ENCODE measurements around the gene DDX59. TPM values are rescaled to one million over a fixed set of nuclear protein-coding genes. Genes with fewer than 3 reads are reported as not detected.

DDX59 gene
- total RNA-seq, 6 experiments from 2014 or later: 6.7 to 12.4 (median 8.8) TPM

DNA sequence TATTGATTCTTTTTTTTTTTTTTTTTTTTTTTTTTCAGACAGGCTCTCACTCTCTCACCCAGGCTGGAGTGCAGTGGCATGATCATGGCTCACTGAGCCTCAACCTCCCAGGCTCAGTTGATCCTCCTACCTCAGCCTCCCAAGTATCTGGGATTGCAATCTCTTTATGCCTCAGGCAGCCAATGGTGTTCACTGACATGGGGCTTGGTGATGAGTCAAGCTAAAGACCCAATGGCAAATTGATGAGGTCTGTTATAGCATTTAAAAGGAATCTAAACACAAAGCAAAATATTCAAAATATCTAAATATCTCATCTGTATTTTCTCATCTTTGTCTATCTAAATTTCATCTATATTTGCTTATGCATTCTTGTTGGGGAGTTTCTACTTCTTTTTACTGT lies 38.5 kb upstream of the DDX59 start:
- Histone ChIP-seq H3K4me1 (no peaks in the 10 kb centered on the region), H3K4me3 (no peak overlapping the region), H3K27me3 (no peaks in the 10 kb centered on the region), H3K36me3 (no peaks in the 10 kb centered on the region), H3K9me3 (no peaks in the 10 kb centered on the region), H3K27ac (no peak overlapping the region)
- DNase-seq: no peak
- intact Hi-C loops (cut with DNase I): no loop called here
- no peak for ATAC-seq
- no peak for TF ChIP-seq POLR2A (IDR thresholded peaks at IDR 0.05)

DNA sequence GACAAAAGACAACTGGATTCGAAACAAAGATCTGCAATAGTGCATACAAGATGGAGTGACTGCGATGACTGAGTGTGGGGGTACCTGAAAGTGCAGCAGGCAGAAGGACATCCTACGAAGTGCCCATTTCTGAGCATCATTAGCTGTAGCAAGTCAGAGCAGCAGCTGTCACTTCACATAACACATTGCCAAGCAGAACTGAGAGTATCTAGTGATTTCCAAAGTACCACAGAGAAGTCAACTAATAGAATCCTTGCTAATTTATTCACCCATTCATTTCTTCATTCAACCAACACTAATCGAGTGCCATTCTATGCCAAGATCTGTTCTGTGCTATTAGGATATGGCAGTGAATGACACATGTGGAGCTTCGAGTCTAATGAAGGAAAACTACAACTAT lies 37.4 kb upstream of the DDX59 start:
- no peaks in the 10 kb centered on the region for H3K4me1 ChIP-seq
- intact Hi-C loops (cut with DNase I): no loop called here
- no peak for TF ChIP-seq POLR2A (IDR thresholded peaks at IDR 0.05)
- TF ChIP-seq, protein P1, sequence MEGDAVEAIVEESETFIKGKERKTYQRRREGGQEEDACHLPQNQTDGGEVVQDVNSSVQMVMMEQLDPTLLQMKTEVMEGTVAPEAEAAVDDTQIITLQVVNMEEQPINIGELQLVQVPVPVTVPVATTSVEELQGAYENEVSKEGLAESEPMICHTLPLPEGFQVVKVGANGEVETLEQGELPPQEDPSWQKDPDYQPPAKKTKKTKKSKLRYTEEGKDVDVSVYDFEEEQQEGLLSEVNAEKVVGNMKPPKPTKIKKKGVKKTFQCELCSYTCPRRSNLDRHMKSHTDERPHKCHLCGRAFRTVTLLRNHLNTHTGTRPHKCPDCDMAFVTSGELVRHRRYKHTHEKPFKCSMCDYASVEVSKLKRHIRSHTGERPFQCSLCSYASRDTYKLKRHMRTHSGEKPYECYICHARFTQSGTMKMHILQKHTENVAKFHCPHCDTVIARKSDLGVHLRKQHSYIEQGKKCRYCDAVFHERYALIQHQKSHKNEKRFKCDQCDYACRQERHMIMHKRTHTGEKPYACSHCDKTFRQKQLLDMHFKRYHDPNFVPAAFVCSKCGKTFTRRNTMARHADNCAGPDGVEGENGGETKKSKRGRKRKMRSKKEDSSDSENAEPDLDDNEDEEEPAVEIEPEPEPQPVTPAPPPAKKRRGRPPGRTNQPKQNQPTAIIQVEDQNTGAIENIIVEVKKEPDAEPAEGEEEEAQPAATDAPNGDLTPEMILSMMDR (IDR thresholded peaks at IDR 0.05): no peak
- no peak overlapping the region for H3K27ac ChIP-seq
- 68% methylated on average over 5 of the region's 5 CpGs for WGBS (ENCODE audit: insufficient coverage, low coverage, low lambda C conversion rate, missing lambda C conversion rate)
- no peak overlapping the region for H3K4me3 ChIP-seq
- ATAC-seq (no peak), DNase-seq (no peak)
- no peaks in the 10 kb centered on the region for H3K27me3 ChIP-seq
- H3K36me3 ChIP-seq: no peaks in the 10 kb centered on the region
- no peaks in the 10 kb centered on the region for H3K9me3 ChIP-seq

DNA sequence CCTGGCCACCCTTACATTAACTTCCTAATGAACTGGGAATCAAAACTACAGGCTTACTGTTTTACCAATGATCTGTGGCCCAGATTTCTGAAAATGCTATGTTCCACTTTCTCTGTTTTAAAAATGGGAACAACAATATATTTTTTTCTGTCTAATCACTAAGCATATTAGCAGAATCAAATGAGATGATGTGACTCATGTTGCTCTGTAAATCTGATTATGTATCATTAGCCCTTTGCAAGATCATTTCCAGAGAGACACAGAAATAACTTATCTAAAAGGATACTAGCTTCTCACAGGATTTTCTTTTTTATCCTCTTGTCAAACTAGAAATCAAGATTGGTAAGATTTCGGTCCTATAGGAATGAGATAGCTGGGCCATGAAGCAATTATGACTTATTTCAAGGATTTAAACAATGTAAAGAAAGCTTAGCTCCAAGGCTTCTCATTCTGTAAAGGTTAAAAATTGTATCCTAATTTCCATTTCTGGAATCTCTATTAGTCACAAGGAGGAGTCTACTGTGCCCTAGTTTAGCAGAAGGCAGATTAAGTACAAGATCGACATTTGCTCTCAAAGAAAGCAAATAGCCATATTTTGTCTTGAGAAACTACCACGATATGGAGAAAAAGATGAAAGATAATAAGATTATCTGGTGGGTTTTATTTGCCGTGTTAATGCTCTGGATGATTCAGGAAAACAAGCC lies 36.6 kb upstream of the DDX59 start:
- ATAC-seq: no peak
- TF ChIP-seq POLR2A (IDR thresholded peaks at IDR 0.05): no peak
- TF ChIP-seq, protein P1 (IDR thresholded peaks at IDR 0.05): no peak
- Histone ChIP-seq H3K4me3 (no peak overlapping the region), H3K27ac (no peak overlapping the region), H3K4me1 (no peaks in the 10 kb centered on the region), H3K9me3 (no peaks in the 10 kb centered on the region), H3K36me3 (no peaks in the 10 kb centered on the region), H3K27me3 (no peaks in the 10 kb centered on the region)
- intact Hi-C loops (cut with DNase I): no loop called here
- DNase-seq: no peak
- WGBS (ENCODE audit: insufficient coverage, low coverage, low lambda C conversion rate, missing lambda C conversion rate): 71% methylated on average over 4 of the region's 4 CpGs

DNA sequence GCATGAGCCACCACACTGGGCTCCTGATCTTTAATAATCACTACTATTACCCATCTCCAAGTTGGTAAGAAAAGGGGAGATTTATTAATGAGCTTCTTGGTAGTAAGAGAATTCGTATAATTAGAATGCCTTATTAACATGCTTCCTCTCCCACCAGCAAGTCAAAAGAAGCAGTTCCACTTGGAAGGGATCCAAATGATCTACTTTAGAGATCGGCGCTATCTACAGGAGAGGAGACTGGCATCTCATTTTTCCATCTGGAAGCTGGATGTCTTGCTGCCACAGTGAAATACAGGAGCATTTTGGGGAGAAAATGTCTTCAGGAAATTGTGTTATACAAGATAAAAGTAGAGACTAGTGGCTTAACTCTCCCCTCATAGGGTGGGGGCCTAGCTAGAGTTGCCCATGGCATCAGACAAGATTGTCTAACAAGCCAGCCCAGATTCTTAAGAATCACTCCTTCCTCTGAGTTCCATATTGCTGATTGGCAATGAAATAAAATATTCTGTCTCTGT lies 35.3 kb upstream of the DDX59 start:
- Histone ChIP-seq H3K4me3 (no peak overlapping the region), H3K36me3 (no peaks in the 10 kb centered on the region), H3K27ac (no peak overlapping the region), H3K9me3 (no peaks in the 10 kb centered on the region), H3K4me1 (no peaks in the 10 kb centered on the region), H3K27me3 (no peaks in the 10 kb centered on the region)
- WGBS (ENCODE audit: insufficient coverage, low coverage, low lambda C conversion rate, missing lambda C conversion rate): 70% methylated on average over 3 of the region's 3 CpGs
- intact Hi-C loops (cut with DNase I): no loop called here
- ATAC-seq: no peak
- no peak for DNase-seq
- TF ChIP-seq, protein P1 (IDR thresholded peaks at IDR 0.05): no peak
- TF ChIP-seq POLR2A (IDR thresholded peaks at IDR 0.05): no peak

DNA sequence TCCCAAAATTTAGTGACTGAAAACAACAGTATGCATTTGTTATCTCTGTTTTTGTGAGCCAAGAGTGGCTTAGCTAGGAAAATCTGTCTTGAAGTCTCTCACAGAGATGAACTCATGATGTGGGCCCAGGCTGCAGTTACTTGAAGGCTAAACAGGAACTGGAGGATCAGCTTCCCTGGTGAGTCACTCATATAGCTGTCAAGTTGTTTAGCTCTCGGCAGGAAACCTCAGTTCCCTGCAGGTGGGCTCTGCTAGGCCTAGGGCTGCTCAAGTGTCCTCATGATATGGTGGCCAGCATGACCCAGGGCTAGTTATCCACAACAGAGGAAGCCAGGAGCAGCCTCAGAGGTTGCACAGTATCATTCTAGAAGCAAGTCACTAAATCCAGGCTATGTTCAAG lies 30.2 kb upstream of the DDX59 start:
- no peak for DNase-seq
- Histone ChIP-seq H3K36me3 (no peaks in the 10 kb centered on the region), H3K4me3 (no peak overlapping the region), H3K4me1 (no peaks in the 10 kb centered on the region), H3K27me3 (no peaks in the 10 kb centered on the region), H3K27ac (no peak overlapping the region), H3K9me3 (no peaks in the 10 kb centered on the region)
- peak in 1 of 4 donors; percentile 61 for ATAC-seq
- TF ChIP-seq, protein P1 (IDR thresholded peaks at IDR 0.05): no peak
- no peak for TF ChIP-seq POLR2A (IDR thresholded peaks at IDR 0.05)
- WGBS (ENCODE audit: insufficient coverage, low coverage, low lambda C conversion rate, missing lambda C conversion rate): no CpG with 5 or more reads among the region's 1 CpG
- intact Hi-C loops (cut with DNase I): no loop called here
